ENCODE data around the gene RNU5D-1.
A peak's percentile ranks its signal among the peaks of the same experiment; 100 is the strongest.

Gene RNU5D-1

GRCh38 chr1:44730741-44731512 lies at the start of gene RNU5D-1:
Gene RNU5D-1, minus strand, starts transcription at chr1:44731170.
- peaks cover 27% of the 10 kb centered on the region for H3K4me1 ChIP-seq (ENCODE audit: low read depth, poor library complexity, severe bottlenecking)
- H3K36me3 ChIP-seq (ENCODE audit: insufficient read depth): no peaks in the 10 kb centered on the region
- H3K9ac ChIP-seq: peak within 1 kb of the TSS; percentile 89
- peak within 1 kb of the TSS; percentile 99 for H3K27ac ChIP-seq
- H4K20me1 ChIP-seq (ENCODE audit: insufficient read depth): no peaks in the 10 kb centered on the region
- H3K79me2 ChIP-seq (ENCODE audit: insufficient read depth, low read depth): no peaks in the 10 kb centered on the region
- peak; percentile 78 for TF ChIP-seq CTCF (conservative IDR thresholded peaks at IDR 0.05; ENCODE audit: low read depth, low read length)
- no peaks in the 10 kb centered on the region for H3K27me3 ChIP-seq (ENCODE audit: insufficient read depth, low read depth)
- peak within 1 kb of the TSS; percentile 84 for H2AFZ ChIP-seq (ENCODE audit: low read depth)
- H3K4me3 ChIP-seq (IDR thresholded peaks at IDR 0.05; ENCODE audit: insufficient read depth, low read depth, low read length): no peak within 1 kb of the TSS
- H3K4me2 ChIP-seq: peak within 1 kb of the TSS; percentile 90

DNA sequence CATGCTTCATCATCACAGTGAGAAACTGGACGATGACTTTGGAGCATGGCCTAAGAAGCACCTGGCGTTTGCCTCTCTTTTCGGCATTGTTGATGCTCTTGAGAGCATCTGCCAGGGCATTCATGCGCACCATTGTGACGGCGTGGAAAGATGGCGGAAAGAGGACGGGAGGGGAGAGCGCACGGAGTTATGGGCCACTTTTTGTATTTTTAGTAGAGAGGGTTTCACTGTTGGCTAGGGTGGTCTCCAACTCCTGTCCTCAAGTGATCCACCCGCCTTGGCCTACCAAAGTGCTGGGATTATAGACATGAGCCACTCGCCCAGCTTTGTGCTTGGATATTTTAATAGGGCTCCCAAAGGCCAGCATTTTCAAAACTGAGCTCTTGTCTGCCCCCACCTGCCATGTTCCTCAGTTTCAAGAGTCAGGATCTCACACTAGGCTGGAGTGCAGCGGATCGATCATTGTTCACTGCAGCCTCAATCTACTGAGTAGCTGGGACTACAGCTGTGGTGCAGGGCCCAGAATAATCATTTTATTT lies 49.7 kb upstream of the RNU5D-1 start:
- Histone ChIP-seq H3K4me3 (IDR thresholded peaks at IDR 0.05; ENCODE audit: insufficient read depth, low read depth, low read length) (no peak overlapping the region), H4K20me1 (ENCODE audit: insufficient read depth) (peaks cover 6% of the 10 kb centered on the region; the same call in 1 of the 2 replicates), H3K9ac (no peak overlapping the region), H3K4me1 (ENCODE audit: low read depth, poor library complexity, severe bottlenecking) (peaks cover 19% of the 10 kb centered on the region), H2AFZ (ENCODE audit: low read depth) (no peak overlapping the region), H3K27ac (no peak overlapping the region), H3K79me2 (ENCODE audit: insufficient read depth, low read depth) (peaks cover 37% of the 10 kb centered on the region), H3K27me3 (ENCODE audit: insufficient read depth, low read depth) (no peaks in the 10 kb centered on the region), H3K4me2 (no peak overlapping the region), H3K36me3 (ENCODE audit: insufficient read depth) (peaks cover 23% of the 10 kb centered on the region; the same call in 1 of the 2 replicates)
- TF ChIP-seq CTCF (conservative IDR thresholded peaks at IDR 0.05; ENCODE audit: low read depth, low read length): no peak

GRCh38 chr1:44778705-44779576 lies 48.0 kb upstream of the RNU5D-1 start:
- peaks cover 23% of the 10 kb centered on the region; the same call in 1 of the 2 replicates for H3K36me3 ChIP-seq (ENCODE audit: insufficient read depth)
- no peak overlapping the region for H3K9ac ChIP-seq
- H3K79me2 ChIP-seq (ENCODE audit: insufficient read depth, low read depth): peaks cover 39% of the 10 kb centered on the region
- no peak overlapping the region for H3K4me2 ChIP-seq
- TF ChIP-seq CTCF (conservative IDR thresholded peaks at IDR 0.05; ENCODE audit: low read depth, low read length): no peak
- no peaks in the 10 kb centered on the region for H3K27me3 ChIP-seq (ENCODE audit: insufficient read depth, low read depth)
- H2AFZ ChIP-seq (ENCODE audit: low read depth): no peak overlapping the region
- no peak overlapping the region for H3K4me3 ChIP-seq (IDR thresholded peaks at IDR 0.05; ENCODE audit: insufficient read depth, low read depth, low read length)
- H3K27ac ChIP-seq: no peak overlapping the region
- H3K4me1 ChIP-seq (ENCODE audit: low read depth, poor library complexity, severe bottlenecking): peaks cover 23% of the 10 kb centered on the region
- H4K20me1 ChIP-seq (ENCODE audit: insufficient read depth): peaks cover 6% of the 10 kb centered on the region; the same call in 1 of the 2 replicates

DNA sequence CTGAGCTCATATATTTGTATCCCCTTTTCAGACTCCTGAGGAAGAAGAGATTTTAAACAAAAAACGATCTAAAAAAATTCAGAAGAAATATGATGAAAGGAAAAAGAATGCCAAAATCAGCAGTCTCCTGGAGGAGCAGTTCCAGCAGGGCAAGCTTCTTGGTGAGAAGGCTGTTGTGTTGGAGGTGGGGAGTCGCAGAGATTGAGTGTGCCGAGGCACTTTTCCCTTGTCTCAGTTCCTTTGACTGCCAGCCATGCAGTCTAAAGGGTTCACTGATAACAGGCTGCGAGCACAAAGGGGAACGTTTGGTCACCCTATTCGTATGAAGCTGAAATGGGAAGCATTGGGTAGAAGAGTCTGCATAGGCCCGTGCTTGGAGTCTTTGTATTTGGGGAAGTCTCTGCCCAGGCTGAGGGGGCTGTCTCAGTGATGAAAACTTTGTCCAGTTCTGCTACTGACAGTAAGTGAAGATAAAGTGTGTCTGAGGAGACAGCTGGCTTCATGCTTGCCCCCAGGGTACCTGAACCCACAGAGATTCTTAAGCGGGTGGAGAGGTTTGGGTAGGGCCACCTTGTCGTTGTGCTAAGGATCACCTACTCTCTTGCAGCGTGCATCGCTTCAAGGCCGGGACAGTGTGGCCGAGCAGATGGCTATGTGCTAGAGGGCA lies 47.1 kb upstream of the RNU5D-1 start:
- H3K9ac ChIP-seq: no peak overlapping the region
- H3K4me3 ChIP-seq (IDR thresholded peaks at IDR 0.05; ENCODE audit: insufficient read depth, low read depth, low read length): no peak overlapping the region
- peaks cover 39% of the 10 kb centered on the region for H3K79me2 ChIP-seq (ENCODE audit: insufficient read depth, low read depth)

More for the DNA sequence above, 47.1 kb upstream of the RNU5D-1 start:
- H2AFZ ChIP-seq (ENCODE audit: low read depth): no peak overlapping the region
- no peak overlapping the region for H3K27ac ChIP-seq
- TF ChIP-seq CTCF (conservative IDR thresholded peaks at IDR 0.05; ENCODE audit: low read depth, low read length): no peak
- no peaks in the 10 kb centered on the region for H3K27me3 ChIP-seq (ENCODE audit: insufficient read depth, low read depth)
- peaks cover 6% of the 10 kb centered on the region; the same call in 1 of the 2 replicates for H4K20me1 ChIP-seq (ENCODE audit: insufficient read depth)
- peak overlapping the region; percentile 94; the same call in 1 of the 2 replicates for H3K4me2 ChIP-seq
- peaks cover 23% of the 10 kb centered on the region; the same call in 1 of the 2 replicates for H3K36me3 ChIP-seq (ENCODE audit: insufficient read depth)
- H3K4me1 ChIP-seq (ENCODE audit: low read depth, poor library complexity, severe bottlenecking): peaks cover 23% of the 10 kb centered on the region
